HG02973 (cell line): ENCODE measurements around the gene DTNA.
"Not testable (repeated sequence)": the region's sequence is repeated elsewhere in the genome, so short reads cannot be mapped to it uniquely, and the experiment has no call there.

Experiments used
- ATAC-seq: cut with Tn5 transposase; IDR thresholded peaks from one replicate; pipeline ENCODE4 v1.9.1; 2021; ENCODE audit warnings: moderate library complexity; ENCODE audit not compliant: unreplicated experiment

DTNA gene

DNA sequence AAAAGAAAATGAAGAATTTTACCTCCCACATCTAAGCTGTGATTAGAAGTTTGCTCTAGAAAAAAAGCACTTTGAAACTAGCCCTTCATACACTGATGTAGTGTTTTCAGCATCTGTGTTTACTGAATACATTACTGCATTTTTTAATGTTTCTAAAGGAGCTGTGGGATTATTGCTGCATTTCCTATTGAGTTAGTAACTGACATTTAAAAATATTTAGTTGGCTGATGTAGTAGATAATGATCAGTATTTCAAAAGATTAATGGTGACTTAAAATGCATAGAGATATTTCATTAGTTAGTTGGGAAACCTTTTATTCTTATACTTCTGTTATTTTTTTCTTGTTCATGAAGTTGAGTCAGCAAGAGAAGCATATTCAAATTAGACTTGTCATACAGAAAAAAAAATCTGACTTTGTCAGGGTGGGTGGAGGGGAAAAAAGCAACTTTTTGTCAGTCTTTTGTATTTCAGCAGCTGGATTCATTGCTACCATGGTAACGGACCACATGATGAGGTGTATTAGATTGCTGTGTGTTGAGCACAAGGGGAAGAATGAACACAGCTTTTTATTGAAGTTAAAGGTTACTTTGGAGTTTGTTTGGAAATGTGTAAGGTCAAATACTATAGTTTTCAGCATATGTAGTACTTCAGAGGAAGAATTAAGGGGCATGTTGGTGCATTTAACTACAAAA is at the start of gene DTNA:
Gene DTNA (plus strand): TSS at position 549 of the 692 bp plus-strand sequence. CDS start 45,679 bp downstream, outside the sequence.
- ATAC-seq, result no peak

- ATAC-seq, result no peak
Measured at GRCh38 chr18:34660572-34660971, 49.5 kb upstream of the DTNA start.

DNA sequence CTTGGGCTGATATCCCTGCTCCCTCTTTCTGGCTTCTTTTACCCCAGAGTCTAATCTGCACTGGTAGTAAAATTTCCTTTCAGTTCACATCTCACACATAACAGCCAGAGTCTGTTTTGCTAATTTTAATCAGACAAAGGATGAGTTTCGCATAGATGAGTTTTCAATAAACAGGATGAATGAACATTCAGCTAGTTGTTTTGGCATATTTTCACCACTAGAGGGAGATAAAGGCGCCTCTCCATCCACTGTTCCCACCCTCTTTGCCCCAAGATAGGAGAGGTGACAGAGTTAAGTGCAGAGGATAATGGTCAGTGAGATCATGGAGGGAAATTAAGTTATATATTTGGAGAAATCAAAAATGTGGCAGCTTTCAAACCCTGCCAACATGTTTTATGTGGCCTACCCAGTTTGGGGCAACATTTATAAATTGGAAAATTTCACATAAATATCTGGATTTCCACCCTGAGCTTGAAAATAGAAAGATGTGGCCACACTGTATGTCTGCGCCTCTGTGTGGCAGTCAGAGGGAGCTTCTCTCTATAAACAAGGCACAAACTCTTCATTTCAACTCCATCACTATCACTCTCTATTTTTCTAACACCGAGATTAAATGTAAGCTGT is 48.5 kb upstream of the DTNA start:
- ATAC-seq, result peak; percentile 94

DNA sequence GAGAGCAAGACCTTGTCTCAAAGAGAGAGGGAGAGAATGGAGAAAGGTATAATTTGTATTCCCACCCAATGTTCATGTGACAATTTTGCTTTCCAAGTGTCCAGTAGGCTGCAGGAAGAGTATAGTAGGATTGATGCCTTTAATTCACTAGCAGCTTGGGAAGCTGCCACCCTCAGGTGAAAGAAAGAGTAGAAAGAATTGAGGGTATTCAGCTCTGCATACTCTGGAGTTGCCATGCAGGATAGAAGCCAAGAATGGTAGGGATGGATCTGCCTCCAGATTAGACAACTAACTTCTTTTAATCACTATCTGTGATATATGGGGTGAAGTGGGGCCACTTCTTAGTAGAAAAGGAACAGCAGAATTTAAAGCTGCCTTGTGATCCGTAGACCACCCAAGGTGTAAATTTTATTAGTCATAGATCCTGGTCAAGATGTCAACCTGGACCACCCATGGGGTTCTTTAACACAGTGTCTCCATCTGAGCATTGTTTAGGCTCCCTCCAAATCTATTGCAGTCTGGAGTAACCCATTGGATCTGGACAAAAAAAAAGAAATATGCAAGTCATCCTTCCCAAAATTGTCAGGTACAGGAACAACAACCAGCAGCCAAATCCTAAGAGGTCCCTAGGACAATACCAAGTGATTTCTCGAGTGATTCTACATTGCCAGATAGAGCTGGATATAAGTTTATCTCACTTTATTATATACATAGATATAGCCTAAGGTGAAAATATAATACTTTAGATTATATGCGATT is 33.1 kb upstream of the DTNA start:
- no peak for ATAC-seq

DNA sequence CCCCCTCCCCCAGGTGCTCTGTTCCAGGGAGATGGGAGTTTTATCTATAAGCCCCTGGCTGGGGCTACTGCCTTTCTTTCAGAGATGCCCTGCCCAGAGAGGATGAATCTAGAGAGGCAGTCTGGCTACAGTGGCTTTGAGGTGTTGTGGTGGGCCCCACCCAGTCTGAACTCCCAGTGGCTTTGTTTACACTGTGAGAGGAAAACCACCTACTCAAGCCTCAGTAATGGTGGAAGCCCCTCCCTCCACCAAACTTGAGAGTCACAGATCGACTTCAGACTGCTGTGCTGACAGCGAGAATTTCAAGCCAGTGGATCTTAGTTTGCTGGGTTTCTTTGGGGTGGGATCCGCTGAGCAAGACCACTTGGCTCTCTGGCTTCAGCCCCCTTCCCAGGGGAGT is 20.3 kb upstream of the DTNA start:
- not testable (repeated sequence) for ATAC-seq

DNA sequence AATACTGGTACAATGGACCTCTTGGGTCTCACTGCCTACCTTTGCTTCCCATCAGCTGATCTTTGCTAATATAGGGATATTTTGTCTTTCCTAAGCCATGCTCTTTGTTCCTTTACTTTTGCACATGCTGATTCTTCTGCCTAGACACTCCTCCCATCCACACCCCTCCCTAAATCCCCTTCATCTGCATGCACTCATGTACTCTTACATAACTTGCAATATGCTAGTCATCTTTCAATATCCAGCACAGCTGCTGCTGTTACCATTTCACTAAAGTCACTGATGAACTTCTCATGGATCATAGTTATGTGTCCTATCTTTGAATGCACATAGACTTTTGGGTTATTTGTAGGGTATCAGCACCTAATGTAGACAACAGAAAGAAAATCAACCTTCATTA is 18.5 kb upstream of the DTNA start:
- ATAC-seq, result no peak

- ATAC-seq, result no peak
Measured at GRCh38 chr18:34694591-34695165, 15.4 kb upstream of the DTNA start.

DNA sequence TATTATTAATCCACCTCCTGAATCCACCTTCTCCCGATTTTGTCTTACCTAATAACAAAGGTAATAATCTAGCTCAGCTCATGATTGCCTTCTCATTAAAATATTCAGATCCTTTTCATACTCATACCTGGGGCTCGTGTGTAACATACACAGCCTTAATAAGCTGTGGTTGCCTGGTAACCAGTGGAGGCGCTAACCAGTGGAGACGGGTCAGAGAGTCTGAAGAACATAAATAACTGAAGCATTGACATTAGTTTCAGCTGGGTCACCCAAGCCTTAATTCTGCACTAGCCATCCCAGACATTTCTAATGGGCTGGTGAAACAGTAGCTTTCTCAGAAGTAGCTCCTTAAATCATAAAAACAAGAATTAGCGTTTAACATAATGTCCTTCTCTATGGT is 14.8 kb upstream of the DTNA start:
- ATAC-seq, result no peak

- no peak for ATAC-seq
Measured at GRCh38 chr18:34696671-34697070, 13.4 kb upstream of the DTNA start.

DNA sequence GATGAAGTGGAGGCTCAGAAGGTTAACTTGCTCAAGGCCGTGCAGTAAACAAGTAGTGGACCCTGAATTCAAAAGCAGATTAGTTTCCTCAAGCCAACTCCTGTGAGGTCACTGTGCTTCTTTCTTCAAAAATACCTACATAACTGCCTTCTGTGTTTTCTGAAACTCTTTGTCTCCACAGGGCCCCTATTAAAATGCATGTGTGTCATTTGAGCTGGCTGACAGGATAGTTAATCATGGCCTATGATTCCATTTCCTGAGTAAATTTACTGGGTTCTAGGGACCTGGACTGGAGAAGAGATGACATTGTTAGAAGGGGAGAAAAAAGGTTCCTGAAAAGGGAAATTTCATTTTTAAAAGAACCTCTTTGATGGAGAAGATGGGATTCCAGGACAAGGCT is 12.9 kb upstream of the DTNA start:
- ATAC-seq, result no peak

- ATAC-seq, result no peak
Measured at GRCh38 chr18:34697891-34698290, 12.2 kb upstream of the DTNA start.

- no peak for ATAC-seq
Measured at GRCh38 chr18:34701911-34702310, 8.2 kb upstream of the DTNA start.

DNA sequence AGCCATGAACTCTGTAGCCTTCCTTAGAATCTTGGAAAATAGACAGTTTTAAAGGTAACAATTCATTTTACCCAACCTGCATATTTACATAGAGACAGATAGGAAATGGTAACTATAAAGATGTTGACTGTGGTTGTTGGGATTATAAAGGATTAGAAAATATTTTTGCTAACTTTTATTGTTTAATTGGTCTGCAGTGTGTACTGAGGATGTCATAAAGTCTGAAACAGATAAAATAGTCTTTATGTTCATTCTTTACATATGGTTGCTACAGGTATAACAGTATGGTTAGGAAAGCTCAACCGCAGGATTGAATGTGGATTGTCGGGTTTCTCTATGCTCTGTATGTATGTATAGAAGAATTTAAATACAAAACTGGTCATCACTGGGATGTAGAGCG is 7.3 kb upstream of the DTNA start:
- ATAC-seq, result no peak

DNA sequence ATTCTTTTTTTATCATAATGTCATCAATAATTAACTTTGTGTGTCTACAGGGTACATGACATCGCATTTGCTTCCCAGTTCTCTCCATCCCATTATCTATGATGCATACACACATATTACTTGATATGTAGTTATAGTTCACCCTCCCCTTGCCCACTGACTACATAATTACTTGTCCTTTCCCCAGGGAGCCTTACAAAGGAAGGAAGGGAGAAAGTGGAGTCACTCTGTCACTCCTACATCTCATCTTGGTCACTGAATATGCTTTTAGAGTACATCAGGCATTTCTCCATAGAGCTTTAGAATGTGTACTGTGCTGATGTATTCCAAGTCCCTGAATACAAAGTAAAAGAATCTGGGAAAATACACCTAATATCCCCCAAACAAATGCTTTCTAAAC is 6.0 kb upstream of the DTNA start:
- ATAC-seq, result no peak

DNA sequence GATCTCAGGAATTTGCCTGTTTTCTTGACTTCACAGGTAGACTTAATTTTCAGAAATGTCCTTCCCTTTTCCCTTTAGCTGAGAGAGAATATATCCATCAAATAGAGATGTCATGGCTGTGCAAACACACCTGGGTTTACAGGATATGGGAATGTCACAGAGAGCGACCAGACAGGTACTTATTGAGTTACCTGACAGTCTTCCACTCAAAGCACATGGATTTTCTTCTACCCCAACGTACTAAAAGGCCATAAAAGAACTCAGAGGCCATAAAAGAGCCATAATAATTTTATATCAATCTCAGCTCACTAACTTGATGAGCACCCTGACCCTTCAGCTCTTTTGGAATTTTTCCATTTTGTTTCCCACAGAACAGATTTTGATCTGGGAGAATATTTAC is 5.3 kb upstream of the DTNA start:
- no peak for ATAC-seq

DNA sequence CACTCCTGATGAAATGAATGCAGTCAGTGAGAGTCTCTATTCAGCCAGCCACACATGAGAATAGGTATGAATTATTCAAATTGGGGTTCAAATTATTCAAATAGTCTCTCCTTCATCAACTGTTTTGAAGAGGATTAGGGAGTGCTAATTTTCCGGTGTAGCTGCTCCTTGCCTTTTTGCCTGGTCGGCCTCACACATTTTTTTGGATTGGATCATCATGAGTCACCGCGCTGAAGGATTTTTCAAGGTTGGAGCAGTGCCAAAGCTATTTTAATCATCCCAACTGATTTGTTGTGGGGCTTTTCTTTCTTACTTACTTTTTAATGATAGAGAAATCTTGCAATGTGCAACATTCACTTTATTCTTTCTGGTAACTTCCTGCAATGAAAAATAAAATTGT is 2.4 kb upstream of the DTNA start:
- no peak for ATAC-seq

GRCh38 chr18:34709104-34709503 is 994 bp upstream of the DTNA start:
- ATAC-seq, result no peak

DNA sequence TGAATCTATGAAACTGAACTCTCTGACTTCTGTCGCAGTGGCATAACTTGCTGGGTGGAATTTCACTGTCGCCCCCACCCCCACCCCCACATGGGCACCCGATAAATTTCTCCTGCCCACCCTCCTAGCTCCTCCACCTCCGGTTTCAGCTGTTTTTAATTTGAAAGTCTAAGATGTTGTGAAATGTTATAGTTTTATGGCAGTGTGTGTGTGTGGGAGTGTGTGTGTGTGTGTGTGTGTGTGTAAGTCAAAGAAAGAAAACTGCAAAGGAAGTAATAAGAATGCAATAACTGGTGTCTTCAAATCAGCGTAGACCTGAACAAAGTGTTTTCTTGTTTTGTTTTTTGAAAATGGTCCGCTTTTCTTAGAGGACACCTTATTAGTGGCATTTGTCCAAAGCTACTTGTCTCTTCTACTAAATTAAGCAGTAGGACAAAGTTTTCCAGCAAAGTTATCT is 388 bp downstream of the DTNA start:
- no peak for ATAC-seq

- ATAC-seq, result no peak
Measured at GRCh38 chr18:34710934-34711333, 836 bp downstream of the DTNA start.

GRCh38 chr18:34716111-34716510 is 6.0 kb downstream of the DTNA start:
- not testable (repeated sequence) for ATAC-seq

- no peak for ATAC-seq
Measured at GRCh38 chr18:34718610-34719009, 8.5 kb downstream of the DTNA start.

DNA sequence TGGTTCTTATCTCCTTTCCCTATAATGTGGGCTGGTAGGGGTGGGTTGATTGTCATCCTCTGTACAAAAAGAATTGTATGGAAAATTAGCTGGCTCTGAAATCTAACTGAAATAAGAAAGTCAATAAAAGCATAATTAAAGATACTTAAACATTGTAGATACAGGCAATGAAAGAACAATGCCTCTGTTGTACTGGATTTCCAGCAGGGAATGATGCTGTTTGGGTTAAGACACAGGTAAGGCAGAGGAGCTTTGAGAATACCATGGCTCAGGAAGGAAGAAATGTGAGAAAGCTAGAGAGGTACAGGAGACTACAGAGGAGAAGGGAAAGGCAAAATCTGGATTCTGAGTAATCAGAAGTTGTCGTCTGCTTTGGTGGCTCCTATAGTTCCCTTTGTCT is 10.1 kb downstream of the DTNA start:
- ATAC-seq, result no peak
